Stomach (tissue), 9 donors: ENCODE measurements around the gene WHRN. TPM values are rescaled to one million over a fixed set of nuclear protein-coding genes. Genes with fewer than 3 reads are reported as not detected.

Source experiments
- DNase-seq, 2 donors: peaks; one replicate each; pipeline versions ENCODE4 v3.0.0 to v3.0.0-alpha.2; 2013 to 2019
- H3K27ac ChIP-seq, 5 donors: fragments of 200-600 bp in 4 of 5; sonication (generic) in 4 of 5; one replicate each; pipeline ENCODE4 v1.5.1; 2013 to 2019; ENCODE audit warnings: mild to moderate bottlenecking in 1 of 5, moderate library complexity in 1 of 5
- H3K27me3 ChIP-seq, 3 donors: fragments of 200-600 bp; sonication (generic); one replicate each; pipeline ENCODE4 v1.5.1; 2017 to 2019; ENCODE audit warnings: mixed run types in 1 of 3
- H3K36me3 ChIP-seq, 4 donors: fragments of 200-600 bp; sonication (generic); 1 replicate in 3 of 4; 2 replicates in 1 of 4; pipeline ENCODE4 v1.5.1; 2016 to 2019
- H3K4me1 ChIP-seq, 4 donors: fragments of 200-600 bp; sonication (generic); one replicate each; pipeline ENCODE4 v1.5.1; 2016 to 2019
- H3K4me3 ChIP-seq, 4 donors: fragments of 200-600 bp; sonication (generic) in 3 of 4; one replicate each; pipeline ENCODE4 v1.5.1; 2016 to 2019; ENCODE audit warnings: mild to moderate bottlenecking in 1 of 4
- H3K9me3 ChIP-seq, 4 donors: fragments of 200-600 bp; sonication (generic); one replicate each; pipeline ENCODE4 v1.5.1; 2016 to 2019
- EP300 ChIP-seq: sonication (generic); formaldehyde crosslinking; IDR thresholded peaks from one replicate; pipeline ENCODE4 v1.6.1; 2017; ENCODE audit warnings: antibody characterized with exemption
- POLR2A ChIP-seq, 4 donors: fragments of 450-650 bp; IDR thresholded peaks; one replicate each; pipeline ENCODE4 v1.6.1; 2016; ENCODE audit warnings: antibody characterized with exemption in 4 of 4, control low read depth in 2 of 4, mild to moderate bottlenecking in 1 of 4, moderate library complexity in 1 of 4
- POLR2AphosphoS5 ChIP-seq, 3 donors: sonication (generic); formaldehyde crosslinking; IDR thresholded peaks; one replicate each; pipeline ENCODE4 v1.6.1; 2016; ENCODE audit warnings: antibody characterized with exemption in 3 of 3
- WGBS, 5 donors: extraction: QIAGEN DNeasy Blood & Tissue Kit in 3 of 5; methylation state at CpG; one replicate each; pipeline versions ENCODE4 v1.1.5 to v1.1.7; 2013 to 2018; 5-methylcytosine and 5-hydroxymethylcytosine counted together
- intact Hi-C: fragments of 100-400 bp; cut with DNase I; formaldehyde crosslinking; loops from one replicate; pipeline ENCODE4 v1.15.1; 2023; ENCODE audit warnings: low total_unique reads
- polyA plus RNA-seq, 3 donors: library from polyadenylated mRNA; stranded (reverse); fragments of 200-250 nt; gene quantifications; one replicate each; pipeline ENCODE4 v1.2.3, GENCODE V29; 2013
- total RNA-seq, 5 donors: library from RNA; depleted of rRNA; stranded (reverse); fragments of >200 nt; gene quantifications; one replicate each; pipeline versions ENCODE4 v1.1.0 to v1.2.3, GENCODE V29; 2014 to 2016
- TF ChIP-seq, protein P1 (sequence below), 7 experiments: fragments of 450-650 bp in 4 of 7; fragments of 200-600 bp in 3 of 7; sonication (generic) in 3 of 7; IDR thresholded peaks; one replicate each; pipeline ENCODE4 v1.5.1; 2016 to 2019; ENCODE audit warnings: antibody characterized with exemption in 7 of 7, control low read depth in 2 of 7, mild to moderate bottlenecking in 1 of 7
- donor health status: healthy with polysubstance abuse.
- donor health status: Bipolar disorder and iron deficiency.
- donor health status: healthy.

WHRN gene
- total and polyA plus RNA-seq, 8 donors, result 2.3 to 70.1 (median 4.8) TPM

- Histone ChIP-seq H3K4me3 (no peak overlapping the region), H3K27ac (no peak overlapping the region), H3K36me3 (no peaks in the 10 kb centered on the region), H3K9me3 (no peaks in the 10 kb centered on the region), H3K4me1 (no peaks in the 10 kb centered on the region), H3K27me3 (peaks cover 0 to 12% (median 4%) of the 10 kb centered on the region in 3 donors)
- TF ChIP-seq, protein P1, sequence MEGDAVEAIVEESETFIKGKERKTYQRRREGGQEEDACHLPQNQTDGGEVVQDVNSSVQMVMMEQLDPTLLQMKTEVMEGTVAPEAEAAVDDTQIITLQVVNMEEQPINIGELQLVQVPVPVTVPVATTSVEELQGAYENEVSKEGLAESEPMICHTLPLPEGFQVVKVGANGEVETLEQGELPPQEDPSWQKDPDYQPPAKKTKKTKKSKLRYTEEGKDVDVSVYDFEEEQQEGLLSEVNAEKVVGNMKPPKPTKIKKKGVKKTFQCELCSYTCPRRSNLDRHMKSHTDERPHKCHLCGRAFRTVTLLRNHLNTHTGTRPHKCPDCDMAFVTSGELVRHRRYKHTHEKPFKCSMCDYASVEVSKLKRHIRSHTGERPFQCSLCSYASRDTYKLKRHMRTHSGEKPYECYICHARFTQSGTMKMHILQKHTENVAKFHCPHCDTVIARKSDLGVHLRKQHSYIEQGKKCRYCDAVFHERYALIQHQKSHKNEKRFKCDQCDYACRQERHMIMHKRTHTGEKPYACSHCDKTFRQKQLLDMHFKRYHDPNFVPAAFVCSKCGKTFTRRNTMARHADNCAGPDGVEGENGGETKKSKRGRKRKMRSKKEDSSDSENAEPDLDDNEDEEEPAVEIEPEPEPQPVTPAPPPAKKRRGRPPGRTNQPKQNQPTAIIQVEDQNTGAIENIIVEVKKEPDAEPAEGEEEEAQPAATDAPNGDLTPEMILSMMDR (IDR thresholded peaks at IDR 0.05), result no peak
- TF ChIP-seq EP300, result no peak
- no peak for TF ChIP-seq POLR2A (IDR thresholded peaks at IDR 0.05)
- no peak for TF ChIP-seq POLR2AphosphoS5 (IDR thresholded peaks at IDR 0.05)
- 57 to 77% (median 74%) methylated on average over 4 of the region's 4 CpGs for WGBS, 5 donors
- no peak for DNase-seq
- intact Hi-C loops, result no loop called here
Measured at GRCh38 chr9:114518599-114519022, 13.3 kb upstream of the WHRN start.

- 95 to 100% (median 100%) methylated on average over 1 of the region's 1 CpG for WGBS, 5 donors
- intact Hi-C loops, result no loop called here
- TF ChIP-seq POLR2AphosphoS5 (IDR thresholded peaks at IDR 0.05) (no peak), POLR2A (IDR thresholded peaks at IDR 0.05) (no peak)
- H3K4me3 ChIP-seq, result no peak overlapping the region
- H3K9me3 ChIP-seq, result no peaks in the 10 kb centered on the region
- H3K27me3 ChIP-seq, result peaks cover 0 to 12% (median 4%) of the 10 kb centered on the region in 3 donors
- no peak overlapping the region for H3K27ac ChIP-seq
- H3K36me3 ChIP-seq, result no peaks in the 10 kb centered on the region
- H3K4me1 ChIP-seq, result no peaks in the 10 kb centered on the region
- DNase-seq, result no peak
Measured at GRCh38 chr9:114518120-114518519, 12.8 kb upstream of the WHRN start.

GRCh38 chr9:114516913-114517312 is 11.6 kb upstream of the WHRN start:
- Histone ChIP-seq H3K27ac (no peak overlapping the region), H3K9me3 (no peaks in the 10 kb centered on the region), H3K4me1 (no peaks in the 10 kb centered on the region), H3K36me3 (no peaks in the 10 kb centered on the region), H3K27me3 (peaks cover 0 to 12% (median 4%) of the 10 kb centered on the region in 3 donors), H3K4me3 (no peak overlapping the region)
- intact Hi-C loops, result no loop called here
- DNase-seq, result no peak
- TF ChIP-seq, protein P1 (IDR thresholded peaks at IDR 0.05), result no peak
- TF ChIP-seq POLR2A (IDR thresholded peaks at IDR 0.05) (no peak), EP300 (no peak), POLR2AphosphoS5 (IDR thresholded peaks at IDR 0.05) (no peak)
- 58 to 68% (median 66%) methylated on average over 7 of the region's 7 CpGs for WGBS, 5 donors

- H3K27ac ChIP-seq, result no peak overlapping the region
- H3K4me3 ChIP-seq, result no peak overlapping the region
- no peak for TF ChIP-seq EP300
- TF ChIP-seq, protein P1 (IDR thresholded peaks at IDR 0.05), result no peak
- no peak for TF ChIP-seq POLR2AphosphoS5 (IDR thresholded peaks at IDR 0.05)
- no peak for TF ChIP-seq POLR2A (IDR thresholded peaks at IDR 0.05)
- no peaks in the 10 kb centered on the region for H3K36me3 ChIP-seq
- WGBS, 5 donors, result 61 to 75% (median 68%) methylated on average over 3 of the region's 3 CpGs
- no peak for DNase-seq
- peaks cover 0 to 17% (median 1%) of the 10 kb centered on the region in 3 donors for H3K27me3 ChIP-seq
- H3K4me1 ChIP-seq, result no peaks in the 10 kb centered on the region
- intact Hi-C loops, result no loop called here
- H3K9me3 ChIP-seq, result no peaks in the 10 kb centered on the region
Measured at GRCh38 chr9:114515528-114515927, 10.3 kb upstream of the WHRN start.

- intact Hi-C loops, result no loop called here
- TF ChIP-seq, protein P1 (IDR thresholded peaks at IDR 0.05), result no peak
- TF ChIP-seq POLR2A (IDR thresholded peaks at IDR 0.05), result no peak
- no peak for TF ChIP-seq POLR2AphosphoS5 (IDR thresholded peaks at IDR 0.05)
- no peak for TF ChIP-seq EP300
- no peak overlapping the region for H3K4me3 ChIP-seq
Measured at GRCh38 chr9:114513959-114514267, 8.6 kb upstream of the WHRN start.

More at GRCh38 chr9:114513959-114514267, 8.6 kb upstream of the WHRN start:
- H3K27me3 ChIP-seq, result peaks cover 0 to 27% (median 0%) of the 10 kb centered on the region in 3 donors
- DNase-seq, result no peak
- H3K36me3 ChIP-seq, result no peaks in the 10 kb centered on the region
- no peaks in the 10 kb centered on the region for H3K4me1 ChIP-seq
- no peak overlapping the region for H3K27ac ChIP-seq
- 87 to 95% (median 89%) methylated on average over 1 of the region's 1 CpG for WGBS, 5 donors
- H3K9me3 ChIP-seq, result no peaks in the 10 kb centered on the region
